GM12865 (cell line): Measurements from ENCODE around the gene IBTK.

Experiments used
- DNase-seq: peaks from one replicate; pipeline ENCODE4 v3.0.0; 2010; ENCODE audit warnings: low read depth
- H3K4me3 ChIP-seq: 2 replicates; pipeline ENCODE4 v1.5.1; 2011; ENCODE audit warnings: mild to moderate bottlenecking, low read depth, low read length, control low read depth
- CTCF ChIP-seq: IDR thresholded peaks from 2 replicates; pipeline ENCODE4 v1.5.1; 2011; ENCODE audit warnings: low read length, control low read depth, low read depth, inconsistent platforms; ENCODE audit not compliant: insufficient read depth; ENCODE audit errors: missing control alignments

The IBTK gene

GRCh38 chr6:82145926-82146452 is 101.6 kb downstream of the IBTK start:
- TF ChIP-seq CTCF = no peak
- no peak for DNase-seq
- H3K4me3 ChIP-seq = no peak overlapping the region

- DNase-seq = peak; percentile 5
- no peak for TF ChIP-seq CTCF
- no peak overlapping the region for H3K4me3 ChIP-seq
Measured at GRCh38 chr6:82144852-82145340, 102.6 kb downstream of the IBTK start.

- no peak overlapping the region for H3K4me3 ChIP-seq
- peak; percentile 30 for DNase-seq
- TF ChIP-seq CTCF = no peak
Measured at GRCh38 chr6:82144007-82144851, 103.3 kb downstream of the IBTK start.

- no peak for TF ChIP-seq CTCF
- DNase-seq = no peak
Measured at GRCh38 chr6:82143041-82143481, 104.5 kb downstream of the IBTK start.

GRCh38 chr6:82142524-82142923 is 105.0 kb downstream of the IBTK start:
- no peak for DNase-seq
- TF ChIP-seq CTCF = no peak
- no peak overlapping the region for H3K4me3 ChIP-seq

More at GRCh38 chr6:82143041-82143481, 104.5 kb downstream of the IBTK start:
- H3K4me3 ChIP-seq = no peak overlapping the region

- TF ChIP-seq CTCF = no peak
- no peak for DNase-seq
- no peak overlapping the region for H3K4me3 ChIP-seq
Measured at GRCh38 chr6:82138075-82138791, 109.3 kb downstream of the IBTK start.
